ENCODE measurements around the gene ILF2.

DNA sequence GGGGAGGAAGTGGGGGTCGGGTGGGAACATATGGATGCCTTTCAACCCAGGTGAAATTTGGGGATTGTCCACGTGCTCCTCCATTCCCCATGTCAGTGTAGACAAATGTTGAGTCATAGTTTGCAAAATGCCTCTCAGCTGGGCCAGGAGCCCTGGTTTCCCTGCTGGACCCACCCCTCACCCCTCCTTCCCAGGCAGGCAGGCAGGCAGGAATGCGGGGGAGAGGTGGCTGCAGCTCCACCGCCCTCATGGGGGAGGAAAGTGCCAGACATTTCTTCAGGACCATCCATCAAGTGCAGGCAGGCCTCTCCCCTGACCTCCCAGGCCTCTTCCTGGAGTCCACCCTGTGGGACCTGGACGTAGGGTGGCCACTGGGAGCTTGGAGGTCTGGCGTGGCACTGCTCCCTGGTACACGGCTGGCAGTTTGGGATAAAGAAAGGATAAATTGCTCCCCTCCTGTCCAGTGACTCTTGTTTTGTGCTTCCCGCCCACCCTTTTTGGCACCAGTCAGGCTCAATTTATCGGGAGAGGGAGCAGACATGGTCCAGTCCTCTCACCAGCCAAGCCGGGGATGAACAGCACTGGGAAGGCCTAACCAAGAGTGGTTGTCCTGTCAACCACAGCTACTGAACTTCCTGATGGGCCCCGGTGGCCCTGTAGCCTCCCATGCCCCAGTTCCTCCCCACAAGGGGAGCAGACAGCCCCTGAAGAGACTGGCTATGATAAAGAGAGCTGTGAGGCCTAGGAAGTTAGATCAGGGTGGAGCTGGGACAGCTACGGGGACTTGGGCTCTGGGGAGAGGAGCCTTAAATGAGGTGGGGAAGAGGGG, 26.6 kb upstream of the ILF2 start:
- TF ChIP-seq POLR2AphosphoS5 (IDR thresholded peaks at IDR 0.05; ENCODE audit: borderline replicate concordance, low read depth, low read length) (no peak), EZH2 (IDR thresholded peaks at IDR 0.05) (no peak)

Data from SK-N-MC (cell line).